ENCODE measurements around the gene TBC1D1. TPM values are rescaled to one million over a fixed set of nuclear protein-coding genes. Genes with fewer than 3 reads are reported as not detected.

Gene TBC1D1
- total RNA-seq, 1 donor from 2014 or later, result 56.5 TPM

DNA sequence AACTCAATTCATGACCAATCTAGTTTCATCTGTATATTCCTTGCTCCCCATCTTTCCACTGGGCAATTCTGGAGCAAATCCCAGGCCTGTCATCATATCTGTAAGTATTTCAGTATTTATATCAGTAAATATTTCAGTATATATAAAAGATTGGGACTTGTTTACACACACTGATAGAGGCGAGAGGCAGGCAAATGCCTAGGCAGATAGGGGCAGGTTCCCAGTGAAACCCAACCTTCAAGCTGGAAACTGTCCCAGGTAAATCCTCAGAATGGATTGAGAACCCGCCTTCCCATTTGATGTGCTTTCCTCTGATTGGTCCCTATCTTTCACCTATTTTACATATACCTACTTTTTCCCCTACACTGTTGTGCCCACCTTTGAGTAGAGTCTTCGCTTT lies 23.8 kb upstream of the TBC1D1 start:
- DNase-seq (no peak), ATAC-seq (no peak)
- Histone ChIP-seq H3K9me3 (no peaks in the 10 kb centered on the region), H3K4me3 (no peak overlapping the region), H3K27ac (no peak overlapping the region), H3K4me1 (peaks cover 26% of the 10 kb centered on the region), H3K36me3 (no peaks in the 10 kb centered on the region), H3K27me3 (ENCODE audit: low read depth) (no peaks in the 10 kb centered on the region)
- intact Hi-C loops (cut with DNase I), result no loop called here
- TF ChIP-seq, protein P1, sequence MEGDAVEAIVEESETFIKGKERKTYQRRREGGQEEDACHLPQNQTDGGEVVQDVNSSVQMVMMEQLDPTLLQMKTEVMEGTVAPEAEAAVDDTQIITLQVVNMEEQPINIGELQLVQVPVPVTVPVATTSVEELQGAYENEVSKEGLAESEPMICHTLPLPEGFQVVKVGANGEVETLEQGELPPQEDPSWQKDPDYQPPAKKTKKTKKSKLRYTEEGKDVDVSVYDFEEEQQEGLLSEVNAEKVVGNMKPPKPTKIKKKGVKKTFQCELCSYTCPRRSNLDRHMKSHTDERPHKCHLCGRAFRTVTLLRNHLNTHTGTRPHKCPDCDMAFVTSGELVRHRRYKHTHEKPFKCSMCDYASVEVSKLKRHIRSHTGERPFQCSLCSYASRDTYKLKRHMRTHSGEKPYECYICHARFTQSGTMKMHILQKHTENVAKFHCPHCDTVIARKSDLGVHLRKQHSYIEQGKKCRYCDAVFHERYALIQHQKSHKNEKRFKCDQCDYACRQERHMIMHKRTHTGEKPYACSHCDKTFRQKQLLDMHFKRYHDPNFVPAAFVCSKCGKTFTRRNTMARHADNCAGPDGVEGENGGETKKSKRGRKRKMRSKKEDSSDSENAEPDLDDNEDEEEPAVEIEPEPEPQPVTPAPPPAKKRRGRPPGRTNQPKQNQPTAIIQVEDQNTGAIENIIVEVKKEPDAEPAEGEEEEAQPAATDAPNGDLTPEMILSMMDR (IDR thresholded peaks at IDR 0.05), result no peak

DNA sequence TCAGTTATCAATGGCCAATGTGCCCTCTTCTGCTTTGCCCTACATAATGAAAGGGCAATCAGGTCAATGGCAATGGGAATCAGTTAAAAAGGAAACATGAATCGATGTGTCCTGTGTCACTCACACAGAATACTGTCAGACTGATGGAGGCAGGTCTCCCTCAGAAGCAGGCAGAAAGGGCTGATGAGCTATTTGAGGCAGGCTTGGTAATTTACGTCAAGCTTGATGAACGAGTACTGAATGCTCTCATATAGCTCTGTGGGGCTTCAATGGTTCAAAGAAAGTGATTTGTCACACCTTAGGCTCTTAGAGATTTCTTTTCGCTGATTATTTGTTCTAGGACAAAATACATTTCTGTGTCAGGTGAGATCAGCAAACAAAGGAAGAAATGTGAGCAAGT lies 22.6 kb upstream of the TBC1D1 start:
- no peaks in the 10 kb centered on the region for H3K36me3 ChIP-seq
- no peak for ATAC-seq
- H3K4me3 ChIP-seq, result no peak overlapping the region
- no peak for DNase-seq
- intact Hi-C loops (cut with DNase I), result no loop called here
- no peak overlapping the region for H3K27ac ChIP-seq
- no peaks in the 10 kb centered on the region for H3K27me3 ChIP-seq (ENCODE audit: low read depth)
- peaks cover 30% of the 10 kb centered on the region for H3K4me1 ChIP-seq
- TF ChIP-seq, protein P1 (IDR thresholded peaks at IDR 0.05), result no peak
- no peaks in the 10 kb centered on the region for H3K9me3 ChIP-seq

DNA sequence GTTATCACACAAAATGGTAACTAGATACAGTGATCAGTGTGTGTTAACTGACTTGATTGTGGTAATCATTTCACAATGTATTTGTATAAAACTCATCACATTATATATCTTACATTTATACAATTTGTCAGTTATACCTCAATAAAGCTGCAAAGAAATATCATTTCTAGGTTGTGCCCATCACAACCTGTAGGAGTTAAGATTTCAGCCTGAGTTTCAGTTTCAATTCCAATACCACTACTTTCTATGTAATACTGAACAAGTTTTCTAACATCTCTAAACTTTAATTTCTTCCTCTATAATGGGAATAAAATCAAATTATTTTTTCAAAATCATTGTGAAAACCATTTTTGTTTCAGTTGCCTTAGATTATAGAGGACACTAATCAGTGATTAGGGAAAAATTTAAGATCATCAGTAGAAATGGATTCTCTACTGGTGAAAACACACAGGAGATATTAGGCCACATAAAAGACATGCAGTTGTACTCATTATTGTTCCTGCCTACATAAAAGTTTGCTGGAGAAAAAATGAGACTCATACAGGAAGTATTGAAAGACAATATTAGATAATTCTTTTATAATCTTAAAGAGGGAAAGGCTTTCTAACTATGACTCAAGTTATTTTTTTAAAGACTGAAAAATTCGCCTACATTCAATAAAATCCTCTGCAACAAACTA lies 18.4 kb upstream of the TBC1D1 start:
- Histone ChIP-seq H3K36me3 (no peaks in the 10 kb centered on the region), H3K4me3 (no peak overlapping the region), H3K27me3 (ENCODE audit: low read depth) (no peaks in the 10 kb centered on the region), H3K9me3 (no peaks in the 10 kb centered on the region), H3K4me1 (peaks cover 11% of the 10 kb centered on the region), H3K27ac (no peak overlapping the region)
- TF ChIP-seq, protein P1 (IDR thresholded peaks at IDR 0.05), result no peak
- intact Hi-C loops (cut with DNase I), result no loop called here
- DNase-seq (no peak), ATAC-seq (no peak)

DNA sequence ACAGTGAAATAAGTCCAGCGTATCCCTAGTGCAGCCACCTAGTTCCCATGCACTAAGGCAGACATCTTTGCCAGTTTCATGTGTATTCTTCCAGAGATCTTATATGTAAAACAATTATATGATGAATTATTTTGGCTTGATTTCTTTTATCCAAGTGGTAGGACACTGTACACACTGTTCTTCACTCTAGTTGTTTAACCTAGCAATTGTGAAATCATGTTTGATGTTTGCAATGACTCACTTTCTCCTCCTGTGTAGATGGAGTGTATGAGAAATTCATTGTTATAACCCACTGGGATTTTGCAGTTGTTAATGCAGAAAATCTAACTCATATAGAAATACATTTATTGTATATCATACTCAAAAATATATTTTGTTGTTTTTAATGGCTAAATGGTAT lies 17.5 kb upstream of the TBC1D1 start:
- no peaks in the 10 kb centered on the region for H3K9me3 ChIP-seq
- intact Hi-C loops (cut with DNase I), result no loop called here
- ATAC-seq, result peak; percentile 79 to 93
- H3K4me1 ChIP-seq, result peaks cover 11% of the 10 kb centered on the region
- H3K4me3 ChIP-seq, result no peak overlapping the region
- no peak overlapping the region for H3K27ac ChIP-seq
- TF ChIP-seq, protein P1 (IDR thresholded peaks at IDR 0.05), result no peak
- DNase-seq, result no peak
- no peaks in the 10 kb centered on the region for H3K27me3 ChIP-seq (ENCODE audit: low read depth)
- no peaks in the 10 kb centered on the region for H3K36me3 ChIP-seq

DNA sequence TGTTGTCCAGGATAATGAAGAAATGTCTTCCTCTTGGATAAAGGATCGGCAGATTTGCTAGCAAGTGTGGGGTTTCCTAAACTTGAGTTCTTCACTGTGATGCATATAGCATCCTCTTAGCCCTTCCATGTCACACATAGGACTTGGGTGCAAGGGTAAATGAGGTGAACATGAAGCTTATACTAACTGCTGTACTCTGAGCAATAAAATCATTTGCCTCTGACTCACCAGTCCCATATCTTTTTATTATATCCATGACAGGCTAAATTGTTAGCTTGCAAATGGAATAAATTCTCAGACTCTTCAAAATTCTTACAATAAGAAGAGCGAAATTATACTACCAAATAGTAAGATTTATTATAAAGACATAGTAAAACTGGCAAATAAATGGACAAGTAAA lies 14.7 kb upstream of the TBC1D1 start:
- TF ChIP-seq, protein P1 (IDR thresholded peaks at IDR 0.05), result no peak
- Histone ChIP-seq H3K27ac (no peak overlapping the region), H3K9me3 (no peaks in the 10 kb centered on the region), H3K4me1 (peaks cover 11% of the 10 kb centered on the region), H3K36me3 (no peaks in the 10 kb centered on the region), H3K27me3 (ENCODE audit: low read depth) (no peaks in the 10 kb centered on the region), H3K4me3 (no peak overlapping the region)
- intact Hi-C loops (cut with DNase I), result no loop called here
- ATAC-seq (no peak), DNase-seq (no peak)

Data from lower lobe of right lung (tissue), 2 donors.